Endodermal cell (in vitro differentiated cells): Measurements from ENCODE around the gene ACTN1. TPM values are rescaled to one million over a fixed set of nuclear protein-coding genes. Genes with fewer than 3 reads are reported as not detected.

Experiments used
- DNase-seq: peaks from one replicate; pipeline ENCODE4 v3.0.0-alpha.2; 2017
- H3K27ac ChIP-seq: 2 replicates; pipeline ENCODE4 v1.5.1; 2013; ENCODE audit warnings: mild to moderate bottlenecking, low read depth, low read length, moderate library complexity
- H3K27me3 ChIP-seq: 2 replicates; pipeline ENCODE4 v1.6.1; 2013; ENCODE audit warnings: mild to moderate bottlenecking, low read length, moderate library complexity; ENCODE audit not compliant: insufficient read depth, control insufficient read depth, poor library complexity, severe bottlenecking
- H3K36me3 ChIP-seq: 2 replicates; pipeline ENCODE4 v1.7.0; 2013; ENCODE audit warnings: mild to moderate bottlenecking, low read length, moderate library complexity; ENCODE audit not compliant: control insufficient read depth, insufficient read depth
- H3K4me1 ChIP-seq: one replicate; pipeline ENCODE4 v1.7.0; 2013; ENCODE audit warnings: low read length; ENCODE audit not compliant: control insufficient read depth, insufficient read depth
- H3K4me3 ChIP-seq: 2 replicates; pipeline ENCODE4 v1.5.1; 2013; ENCODE audit warnings: mild to moderate bottlenecking, low read length, moderate library complexity
- H3K9ac ChIP-seq: 2 replicates; pipeline ENCODE4 v1.6.1; 2013; ENCODE audit warnings: mild to moderate bottlenecking, low read length, moderate library complexity; ENCODE audit not compliant: poor library complexity, severe bottlenecking; ENCODE audit errors: extremely low read depth
- H3K9me3 ChIP-seq: 2 replicates; pipeline ENCODE4 v1.6.1; 2013; ENCODE audit warnings: mild to moderate bottlenecking, low read length, moderate library complexity; ENCODE audit not compliant: control insufficient read depth
- H3K27ac Mint-ChIP-seq: 2 replicates; pipeline ENCODE4 v1.8.0; 2020; ENCODE audit warnings: mixed read lengths
- H3K27me3 Mint-ChIP-seq: 2 replicates; pipeline ENCODE4 v1.8.0; 2021; ENCODE audit warnings: mild to moderate bottlenecking, mixed read lengths; ENCODE audit not compliant: insufficient read depth
- H3K36me3 Mint-ChIP-seq: 2 replicates; pipeline ENCODE4 v1.8.0; 2020; ENCODE audit warnings: low read depth, mixed read lengths
- H3K4me1 Mint-ChIP-seq: 2 replicates; pipeline ENCODE4 v1.8.0; 2020; ENCODE audit warnings: mixed read lengths
- H3K4me3 Mint-ChIP-seq: 2 replicates; pipeline ENCODE4 v1.8.0; 2020; ENCODE audit warnings: mild to moderate bottlenecking, moderate library complexity, mixed read lengths
- H3K9me3 Mint-ChIP-seq: 2 replicates; pipeline ENCODE4 v1.8.0; 2020; ENCODE audit warnings: mild to moderate bottlenecking, mixed read lengths
- CTCF ChIP-seq: fragments of 200-600 bp; sonication (generic); conservative IDR thresholded peaks from 2 replicates; pipeline ENCODE4 v1.5.0; 2021; ENCODE audit warnings: antibody characterized with exemption, mild to moderate bottlenecking
- WGBS, 2 experiments: methylation state at CpG; one replicate each; pipeline versions ENCODE4 v1.1.5 to v1.1.7; 2013; ENCODE audit warnings: missing lambda C conversion rate in 2 of 2, mixed read lengths in 1 of 2; ENCODE audit not compliant: insufficient coverage in 1 of 2, insufficient read length in 1 of 2; 5-methylcytosine and 5-hydroxymethylcytosine counted together
- total RNA-seq, 2 donors: library from RNA; stranded (reverse); fragmentation: NEBNext Ultra II Directional in 1 of 2; extraction: Animal tissue kit (Norgen Biotek cat#: 25700) in 1 of 2; gene quantifications; 2 replicates in 1 of 2; 3 replicates in 1 of 2; pipeline ENCODE4 v1.2.1, GENCODE V29; 2021

The ACTN1 gene
- total RNA-seq, 2 donors from 2014 or later: 190 to 275 TPM

- DNase-seq: no peak
- TF ChIP-seq CTCF: no peak
- H3K9ac ChIP-seq: no peak overlapping the region
- H3K27me3 ChIP-seq: no peaks in the 10 kb centered on the region
- no peaks in the 10 kb centered on the region for H3K36me3 ChIP-seq
- no peak overlapping the region for H3K4me3 ChIP-seq
- 82 to 94% methylated on average over 3 to 5 of the region's 5 CpGs for WGBS, 2 experiments
- H3K27ac ChIP-seq: no peak overlapping the region
- no peaks in the 10 kb centered on the region for H3K36me3 Mint-ChIP-seq
- no peak overlapping the region for H3K4me3 Mint-ChIP-seq
- H3K27me3 Mint-ChIP-seq: no peaks in the 10 kb centered on the region
- no peaks in the 10 kb centered on the region for H3K9me3 Mint-ChIP-seq
- peaks cover 17% of the 10 kb centered on the region for H3K4me1 Mint-ChIP-seq
- no peaks in the 10 kb centered on the region for H3K9me3 ChIP-seq
- H3K4me1 ChIP-seq: peaks cover 10% of the 10 kb centered on the region
- H3K27ac Mint-ChIP-seq: no peak overlapping the region
These were observed 33.3 kb upstream of the ACTN1 start for GRCh38 chr14:69012256-69012953.

GRCh38 chr14:69010648-69011047 is 31.5 kb upstream of the ACTN1 start:
- peaks cover 10% of the 10 kb centered on the region for H3K4me1 ChIP-seq
- H3K4me3 Mint-ChIP-seq: no peak overlapping the region
- no peaks in the 10 kb centered on the region for H3K27me3 Mint-ChIP-seq
- H3K27ac Mint-ChIP-seq: no peak overlapping the region
- H3K4me3 ChIP-seq: no peak overlapping the region
- no peaks in the 10 kb centered on the region for H3K36me3 ChIP-seq
- H3K9ac ChIP-seq: no peak overlapping the region
- no peak for DNase-seq
- H3K27me3 ChIP-seq: no peaks in the 10 kb centered on the region
- H3K4me1 Mint-ChIP-seq: peaks cover 22% of the 10 kb centered on the region
- H3K9me3 Mint-ChIP-seq: no peaks in the 10 kb centered on the region
- no peak for TF ChIP-seq CTCF
- H3K27ac ChIP-seq: no peak overlapping the region
- WGBS, 2 experiments: 89% methylated on average over 1 of the region's 1 CpG; no CpG with 5 or more reads in 1 of the 2 experiments
- no peaks in the 10 kb centered on the region for H3K9me3 ChIP-seq
- no peaks in the 10 kb centered on the region for H3K36me3 Mint-ChIP-seq

- 91 to 100% methylated on average over 1 of the region's 1 CpG for WGBS, 2 experiments
- no peak for TF ChIP-seq CTCF
- Histone ChIP-seq H3K36me3 (no peaks in the 10 kb centered on the region), H3K4me1 (peaks cover 3% of the 10 kb centered on the region), H3K4me3 (no peak overlapping the region), H3K27me3 (no peaks in the 10 kb centered on the region), H3K27ac (peak overlapping the region; percentile 24), H3K9me3 (no peaks in the 10 kb centered on the region), H3K9ac (no peak overlapping the region)
- no peak for DNase-seq
- no peaks in the 10 kb centered on the region for H3K27me3 Mint-ChIP-seq
- peaks cover 14% of the 10 kb centered on the region for H3K4me1 Mint-ChIP-seq
- H3K36me3 Mint-ChIP-seq: no peaks in the 10 kb centered on the region
- H3K9me3 Mint-ChIP-seq: no peaks in the 10 kb centered on the region
- H3K4me3 Mint-ChIP-seq: no peak overlapping the region
- no peak overlapping the region for H3K27ac Mint-ChIP-seq
These were observed 29.4 kb upstream of the ACTN1 start for GRCh38 chr14:69008421-69008884.
